ENCODE measurements around the gene MALAT1. TPM values are rescaled to one million over a fixed set of nuclear protein-coding genes. Genes with fewer than 3 reads are reported as not detected.
A peak's percentile ranks its signal among the peaks of the same experiment; 100 is the strongest.

MALAT1 gene
- total and polyA plus RNA-seq, 10 of the 15 experiments (the other 5 are each of a cell fraction or from before 2014, with no cell fraction given) = 448 to 8,160 (median 2,019) TPM

GRCh38 chr11:65498977-65499712 is at the start of gene MALAT1 (continued):
- TF ChIP-seq MTA2 (IDR thresholded peaks at IDR 0.05; ENCODE audit: low read depth) (peak; percentile 15; the same call in 1 of the 2 replicates), PBX3 (IDR thresholded peaks at IDR 0.05; ENCODE audit: insufficient replicate concordance, low read depth, low read length) (peak; percentile 90), RAD51 (IDR thresholded peaks at IDR 0.05) (no peak), TAF1 (IDR thresholded peaks at IDR 0.05; ENCODE audit: borderline replicate concordance, low read depth, low read length) (peak; percentile 100), HSF1 (IDR thresholded peaks at IDR 0.05; ENCODE audit: low read depth, low read length) (peak; percentile 87), NFXL1 (IDR thresholded peaks at IDR 0.05; ENCODE audit: borderline replicate concordance) (no peak), SRF (IDR thresholded peaks at IDR 0.05; ENCODE audit: low read depth in 2 of 2, low read length in 2 of 2) (no peak), MYB (IDR thresholded peaks at IDR 0.05; ENCODE audit: borderline replicate concordance, low read depth, low read length) (peak; percentile 77; the same call in 1 of the 2 replicates), SUZ12 (IDR thresholded peaks at IDR 0.05; ENCODE audit: unreplicated experiment) (no peak), YY1 (IDR thresholded peaks at IDR 0.05; ENCODE audit: low read depth, low read length) (peak; percentile 93), BMI1 (IDR thresholded peaks at IDR 0.05; ENCODE audit: borderline replicate concordance) (peak; percentile 88), GABPA (IDR thresholded peaks at IDR 0.05; ENCODE audit: low read depth) (no peak), ZZZ3 (IDR thresholded peaks at IDR 0.05; ENCODE audit: control insufficient read depth, insufficient read length, low read depth) (no peak), SP1 (IDR thresholded peaks at IDR 0.05; ENCODE audit: low read depth, low read length) (peak; percentile 87), NBN (IDR thresholded peaks at IDR 0.05) (no peak; the same call in none of the 2 replicates), SMAD1 (IDR thresholded peaks at IDR 0.05; ENCODE audit: low read depth, partially characterized antibody) (peak; percentile 100), NFIC (IDR thresholded peaks at IDR 0.05; ENCODE audit: low read depth, low read length) (no peak), CBX5 (IDR thresholded peaks at IDR 0.05; ENCODE audit: low read depth) (no peak), FOXM1 (IDR thresholded peaks at IDR 0.05; ENCODE audit: low read depth, low read length) (no peak), PKNOX1 (IDR thresholded peaks at IDR 0.05) (no peak), RFX5 (IDR thresholded peaks at IDR 0.05; ENCODE audit: low read depth, low read length) (no peak), GATAD2B (conservative IDR thresholded peaks at IDR 0.05; ENCODE audit: low read depth) (no peak)

Measured in GM12878 (cell line).